ENCODE data around the gene SCTR. TPM values are rescaled to one million over a fixed set of nuclear protein-coding genes. Genes with fewer than 3 reads are reported as not detected.
A peak's percentile ranks its signal among the peaks of the same experiment; 100 is the strongest.

The SCTR gene
- total RNA-seq, 1 experiment from 2014 or later: not detected

DNA sequence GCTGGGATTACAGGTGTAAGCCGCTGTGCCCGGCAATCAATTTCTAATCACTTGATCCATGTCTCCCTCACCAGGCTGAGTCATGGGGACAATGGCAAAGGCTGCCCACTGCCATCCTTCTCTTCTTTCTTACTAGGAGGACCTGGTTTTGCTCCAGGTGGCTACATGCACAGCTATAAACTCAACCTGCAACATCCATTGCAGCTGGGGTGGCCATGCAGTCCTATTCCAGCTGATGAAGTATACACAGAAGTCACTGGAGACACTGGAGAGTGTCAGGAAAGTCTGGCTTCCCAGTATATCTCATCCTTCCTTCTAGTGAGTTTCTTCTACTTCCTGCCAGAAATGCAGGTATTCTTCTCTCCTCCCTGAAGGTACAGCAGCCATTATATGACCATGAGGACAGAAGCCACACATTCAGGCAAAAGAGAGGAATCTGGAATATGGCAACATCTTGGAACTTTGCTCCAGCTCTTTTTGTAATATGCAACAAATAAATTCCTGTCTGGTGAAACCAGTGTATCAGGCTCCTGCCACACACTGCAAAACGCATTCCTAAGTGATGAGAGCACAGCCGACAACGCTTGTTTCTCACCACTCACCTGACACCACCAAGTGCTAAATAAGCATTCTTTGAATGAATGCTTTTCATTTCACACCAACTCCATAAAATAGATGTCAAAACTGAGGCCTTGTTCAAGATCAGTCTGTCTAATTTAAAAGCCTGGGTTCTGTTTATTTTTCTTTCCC lies 32.3 kb downstream of the SCTR start:
- TF ChIP-seq, protein P1, sequence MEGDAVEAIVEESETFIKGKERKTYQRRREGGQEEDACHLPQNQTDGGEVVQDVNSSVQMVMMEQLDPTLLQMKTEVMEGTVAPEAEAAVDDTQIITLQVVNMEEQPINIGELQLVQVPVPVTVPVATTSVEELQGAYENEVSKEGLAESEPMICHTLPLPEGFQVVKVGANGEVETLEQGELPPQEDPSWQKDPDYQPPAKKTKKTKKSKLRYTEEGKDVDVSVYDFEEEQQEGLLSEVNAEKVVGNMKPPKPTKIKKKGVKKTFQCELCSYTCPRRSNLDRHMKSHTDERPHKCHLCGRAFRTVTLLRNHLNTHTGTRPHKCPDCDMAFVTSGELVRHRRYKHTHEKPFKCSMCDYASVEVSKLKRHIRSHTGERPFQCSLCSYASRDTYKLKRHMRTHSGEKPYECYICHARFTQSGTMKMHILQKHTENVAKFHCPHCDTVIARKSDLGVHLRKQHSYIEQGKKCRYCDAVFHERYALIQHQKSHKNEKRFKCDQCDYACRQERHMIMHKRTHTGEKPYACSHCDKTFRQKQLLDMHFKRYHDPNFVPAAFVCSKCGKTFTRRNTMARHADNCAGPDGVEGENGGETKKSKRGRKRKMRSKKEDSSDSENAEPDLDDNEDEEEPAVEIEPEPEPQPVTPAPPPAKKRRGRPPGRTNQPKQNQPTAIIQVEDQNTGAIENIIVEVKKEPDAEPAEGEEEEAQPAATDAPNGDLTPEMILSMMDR (IDR thresholded peaks at IDR 0.05; ENCODE audit: unreplicated experiment): no peak
- intact Hi-C loops (cut with micrococcal nuclease): loop anchor here (10.0 kb wide), 1 partner anchor 153 kb away; no protein-coding TSS in a partner anchor
- Mint-ChIP-seq H3K4me3 (ENCODE audit: unreplicated experiment) (no peak overlapping the region), H3K27ac (ENCODE audit: low read depth, unreplicated experiment) (peak overlapping the region; percentile 77), H3K36me3 (ENCODE audit: insufficient read depth, unreplicated experiment) (no peaks in the 10 kb centered on the region), H3K9me3 (ENCODE audit: unreplicated experiment) (no peaks in the 10 kb centered on the region), H3K4me1 (ENCODE audit: insufficient read depth, unreplicated experiment) (peaks cover 37% of the 10 kb centered on the region), H3K27me3 (ENCODE audit: insufficient read depth, unreplicated experiment) (peaks cover 1% of the 10 kb centered on the region)
- ChIA-PET CTCF (interaction anchor here (0.6 kb wide), 1 partner anchor 90 kb away, joined by 3 read pairs; no protein-coding TSS in a partner anchor), POLR2A (interaction anchor here (1.0 kb wide), 1 partner anchor 57 kb away, joined by 3 read pairs; no protein-coding TSS in a partner anchor)
- BruUV-seq (replicated peaks): no TSS peak
- peak; percentile 81 for DNase-seq (ENCODE audit: unreplicated experiment)

DNA sequence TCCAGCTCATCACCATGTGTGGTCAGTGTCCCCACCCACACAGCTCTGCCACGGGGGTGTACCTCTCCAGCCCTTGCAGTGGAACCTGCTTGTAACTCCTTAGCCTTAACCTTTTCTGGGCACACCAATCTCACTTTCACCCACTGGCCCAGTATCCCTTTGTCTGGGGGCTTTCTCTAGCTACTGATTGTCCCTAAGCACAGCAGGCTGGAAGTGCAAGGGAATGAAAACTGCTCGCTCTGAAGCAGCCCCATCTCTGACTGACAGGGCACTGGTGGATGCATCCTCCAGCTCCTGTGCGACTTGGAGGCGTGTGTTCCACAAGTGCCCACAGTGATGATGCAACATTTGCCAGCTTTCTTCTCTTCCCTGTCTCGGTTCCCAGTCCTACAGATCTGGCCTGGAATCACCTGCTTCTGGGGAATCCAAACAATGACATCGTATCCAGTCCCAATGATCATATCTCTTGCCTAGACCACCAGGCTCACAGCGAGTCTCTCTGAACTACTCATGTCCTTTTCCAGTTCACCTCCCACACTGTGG lies 33.6 kb downstream of the SCTR start:
- H3K4me1 Mint-ChIP-seq (ENCODE audit: insufficient read depth, unreplicated experiment): peaks cover 47% of the 10 kb centered on the region
- no peaks in the 10 kb centered on the region for H3K27me3 Mint-ChIP-seq (ENCODE audit: insufficient read depth, unreplicated experiment)
- CTCF ChIA-PET: interaction anchor here (6.4 kb wide), 1 partner anchor 14 kb away, joined by 55 read pairs; no protein-coding TSS in a partner anchor

DNA sequence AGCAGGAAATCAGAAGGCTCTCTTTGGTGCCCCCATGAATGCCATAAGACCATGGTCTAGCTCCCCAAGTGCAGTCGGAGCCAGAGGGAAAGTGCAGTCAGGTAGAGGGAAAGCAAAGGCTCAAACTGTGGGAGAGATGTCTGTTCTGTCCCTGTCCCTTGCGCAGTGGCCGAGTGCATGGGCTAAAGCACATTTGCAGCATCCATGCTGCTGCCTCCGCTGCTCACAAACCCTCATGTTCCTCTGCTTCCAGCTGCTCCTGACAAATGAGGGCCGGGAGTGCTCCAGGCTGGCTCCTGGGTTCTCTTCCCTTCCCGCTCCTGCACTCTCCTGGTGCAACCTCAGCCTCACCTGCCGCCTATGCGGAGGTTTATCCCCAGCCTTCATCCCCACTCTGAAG lies 34.2 kb downstream of the SCTR start:
- Mint-ChIP-seq H3K27ac (ENCODE audit: low read depth, unreplicated experiment) (no peak overlapping the region), H3K4me1 (ENCODE audit: insufficient read depth, unreplicated experiment) (peaks cover 51% of the 10 kb centered on the region), H3K4me3 (ENCODE audit: unreplicated experiment) (no peak overlapping the region), H3K9me3 (ENCODE audit: unreplicated experiment) (no peaks in the 10 kb centered on the region), H3K27me3 (ENCODE audit: insufficient read depth, unreplicated experiment) (no peaks in the 10 kb centered on the region), H3K36me3 (ENCODE audit: insufficient read depth, unreplicated experiment) (no peaks in the 10 kb centered on the region)
- TF ChIP-seq, protein P1 (IDR thresholded peaks at IDR 0.05; ENCODE audit: unreplicated experiment): no peak
- POLR2A ChIA-PET: interaction anchor here (0.6 kb wide), 1 partner anchor 308 kb away, joined by 3 read pairs; no protein-coding TSS in a partner anchor
- CTCF ChIA-PET: interaction anchor here (0.6 to 6.4 kb wide), 3 partner anchors 13 to 188 kb away, joined by 4 to 55 read pairs (median 5); no protein-coding TSS in a partner anchor
- intact Hi-C loops (cut with micrococcal nuclease): loop anchor here (10.0 kb wide), 1 partner anchor 155 kb away; no protein-coding TSS in a partner anchor
- BruUV-seq (replicated peaks): no TSS peak
- no peak for DNase-seq (ENCODE audit: unreplicated experiment)

More for the DNA sequence above, 33.6 kb downstream of the SCTR start:
- intact Hi-C loops (cut with micrococcal nuclease): loop anchor here (10.0 kb wide), 1 partner anchor 154 kb away; no protein-coding TSS in a partner anchor
- Mint-ChIP-seq H3K36me3 (ENCODE audit: insufficient read depth, unreplicated experiment) (no peaks in the 10 kb centered on the region), H3K9me3 (ENCODE audit: unreplicated experiment) (no peaks in the 10 kb centered on the region), H3K4me3 (ENCODE audit: unreplicated experiment) (no peak overlapping the region), H3K27ac (ENCODE audit: low read depth, unreplicated experiment) (peak overlapping the region; percentile 77)
- TF ChIP-seq, protein P1 (IDR thresholded peaks at IDR 0.05; ENCODE audit: unreplicated experiment): no peak
- DNase-seq (ENCODE audit: unreplicated experiment): peak; percentile 28
- POLR2A ChIA-PET: no interaction called here
- no TSS peak for BruUV-seq (replicated peaks)
